Fibroblast of skin of abdomen (primary cell): ENCODE data around the gene PPM1H.

ENCODE experiments used
- DNase-seq: peaks from one replicate; pipeline ENCODE4 v3.0.0-alpha.2; 2013

Gene PPM1H

GRCh38 chr12:62602255-62603060 is 332.5 kb downstream of the PPM1H start:
- peak; percentile 94 for DNase-seq

GRCh38 chr12:62601765-62602164 is 333.2 kb downstream of the PPM1H start:
- no peak for DNase-seq

GRCh38 chr12:62599854-62600437 is 335.0 kb downstream of the PPM1H start:
- DNase-seq: no peak

GRCh38 chr12:62598846-62599245 is 336.1 kb downstream of the PPM1H start:
- DNase-seq: no peak

GRCh38 chr12:62597253-62597652 is 337.7 kb downstream of the PPM1H start:
- DNase-seq: no peak
